GM12878 (cell line): Measurements from ENCODE around the gene VANGL2. TPM values are rescaled to one million over a fixed set of nuclear protein-coding genes. Genes with fewer than 3 reads are reported as not detected.

ENCODE experiments used
- ATAC-seq: fragments of 200-7000 bp; cut with Tn5 transposase; 3 replicates; pipeline ENCODE4 v1.9.1; 2020; ENCODE audit warnings: mild to moderate bottlenecking, moderate library complexity
- BruUV-seq: library from RNA; stranded (reverse); fragments of 400-500 nt; replicated peaks from 2 replicates; lab custom pipeline; 2021; lab: Mats Ljungman, UMichigan
- CTCF ChIA-PET: fragments of 300-600 bp; sonication (Branson Sonifier 250); formaldehyde crosslinking; extraction: SDS; loops from one replicate; lab custom pipeline; 2021; ENCODE audit warnings: inconsistent platforms; lab: Yijun Ruan, JAX
- POLR2A ChIA-PET: fragments of 350-600 bp; formaldehyde crosslinking; extraction: SDS; loops from one replicate; lab custom pipeline; 2021; ENCODE audit warnings: inconsistent platforms; lab: Charles Lee
- RAD21 ChIA-PET: fragments of 300-600 bp; sonication (Branson Sonifier 250); formaldehyde crosslinking; loops from one replicate; lab custom pipeline; 2023; ENCODE audit warnings: antibody characterized with exemption; ENCODE audit not compliant: unreplicated experiment; lab: Charles Lee
- SMC1A ChIA-PET: fragments of 300-600 bp; sonication (Branson Sonifier 250); formaldehyde crosslinking; loops from one replicate; lab custom pipeline; 2023; ENCODE audit not compliant: unreplicated experiment, uncharacterized antibody; lab: Charles Lee
- DNase-seq: peaks from one replicate; pipeline ENCODE4 v3.0.0-alpha.2; 2011; ENCODE audit warnings: low read depth, low spot score
- FAIRE-seq: peaks from 3 replicates; lab custom pipeline; 2011; peaks lifted over from hg19 to GRCh38; lab: Jason Lieb, UNC
- H2AFZ ChIP-seq: 2 replicates; pipeline ENCODE4 v1.6.0; 2011; ENCODE audit warnings: low read depth, low read length, control low read depth; ENCODE audit not compliant: control insufficient read depth
- H3K27ac ChIP-seq: 2 replicates; pipeline ENCODE4 v1.5.1; 2011; ENCODE audit warnings: control low read depth; ENCODE audit not compliant: control insufficient read depth, insufficient read depth
- H3K27me3 ChIP-seq, 2 experiments: replicated peaks in 1 of 2; 2 replicates each; pipeline versions ENCODE4 v1.6.0 to v1.6.1; 2011; ENCODE audit warnings: low read length in 1 of 2; ENCODE audit not compliant: control insufficient read depth in 2 of 2, insufficient read depth in 2 of 2
- H3K36me3 ChIP-seq, 2 experiments: 2 replicates each; pipeline ENCODE4 v1.5.1; 2011; ENCODE audit warnings: low read length in 1 of 2; ENCODE audit not compliant: control insufficient read depth in 2 of 2, insufficient read depth in 2 of 2
- H3K4me1 ChIP-seq: 2 replicates; pipeline ENCODE4 v1.6.1; 2011; ENCODE audit warnings: mild to moderate bottlenecking, low read length, moderate library complexity, mixed read lengths; ENCODE audit not compliant: control insufficient read depth, insufficient read depth
- H3K4me2 ChIP-seq: 2 replicates; pipeline ENCODE4 v1.6.0; 2011; ENCODE audit warnings: control low read depth; ENCODE audit not compliant: control insufficient read depth, insufficient read depth
- H3K4me3 ChIP-seq: fragments of 200-600 bp; sonication (generic); 2 replicates; pipeline ENCODE4 v1.5.1; 2016
- H3K79me2 ChIP-seq: 2 replicates; pipeline ENCODE4 v1.6.0; 2011; ENCODE audit warnings: low read length; ENCODE audit not compliant: control insufficient read depth, insufficient read depth
- H3K9ac ChIP-seq: 2 replicates; pipeline ENCODE4 v1.8.0; 2011; ENCODE audit warnings: low read length, control low read depth, mixed read lengths; ENCODE audit not compliant: control insufficient read depth, insufficient read depth
- H3K9me3 ChIP-seq: replicated peaks from 3 replicates; pipeline ENCODE4 v1.5.1; 2011; ENCODE audit warnings: mild to moderate bottlenecking, low read length; ENCODE audit not compliant: control insufficient read depth, insufficient read depth
- H4K20me1 ChIP-seq: 2 replicates; pipeline ENCODE4 v1.6.0; 2011; ENCODE audit not compliant: control insufficient read depth, insufficient read depth
- KAT2A ChIP-seq: conservative IDR thresholded peaks from 2 replicates; pipeline ENCODE4 v1.6.1; 2011; ENCODE audit warnings: low read depth, low read length; ENCODE audit not compliant: control insufficient read depth
- KDM1A ChIP-seq: fragments of 200-600 bp; sonication (generic); IDR thresholded peaks from 2 replicates; pipeline ENCODE4 v1.6.1; 2016; ENCODE audit warnings: borderline replicate concordance
- MTA2 ChIP-seq: fragments of 450-650 bp; IDR thresholded peaks from 2 replicates; pipeline ENCODE4 v1.6.1; 2016; ENCODE audit warnings: low read depth, mild to moderate bottlenecking, moderate library complexity
- NFYA ChIP-seq: IDR thresholded peaks from 2 replicates; pipeline ENCODE4 v1.6.1; 2011; ENCODE audit warnings: low read depth, mild to moderate bottlenecking, low read length, improper control_type of control experiment, borderline replicate concordance
- SIN3A ChIP-seq: IDR thresholded peaks from 2 replicates; pipeline ENCODE4 v1.6.1; 2012; ENCODE audit warnings: low read depth, low read length, improper control_type of control experiment
- SMARCA5 ChIP-seq: fragments of 450-650 bp; IDR thresholded peaks from 2 replicates; pipeline ENCODE4 v1.6.1; 2017; ENCODE audit warnings: mild to moderate bottlenecking
- SPI1 ChIP-seq: IDR thresholded peaks from 2 replicates; pipeline ENCODE4 v1.6.1; 2011; ENCODE audit warnings: low read depth, mild to moderate bottlenecking, low read length, moderate library complexity, borderline replicate concordance; ENCODE audit not compliant: insufficient read depth
- ZNF207 ChIP-seq: fragments of 450-650 bp; IDR thresholded peaks from 2 replicates; pipeline ENCODE4 v1.6.1; 2014; ENCODE audit warnings: antibody characterized with exemption, mild to moderate bottlenecking, borderline replicate concordance
- ZNF592 ChIP-seq: fragments of 450-650 bp; IDR thresholded peaks from 2 replicates; pipeline ENCODE4 v1.6.1; 2017; ENCODE audit warnings: mild to moderate bottlenecking, moderate library complexity
- WGBS: methylation state at CpG from one replicate; pipeline ENCODE4 v1.1.6; 2016; ENCODE audit warnings: low lambda C conversion rate; ENCODE audit not compliant: insufficient replicate concordance, insufficient coverage; ENCODE audit errors: missing lambda C conversion rate; 5-methylcytosine and 5-hydroxymethylcytosine counted together
- in situ Hi-C: fragments of 300-500 bp; cut with MboI; formaldehyde crosslinking; loops from 9 replicates; pipeline ENCODE4 v1.14.3; 2018; ENCODE audit warnings: mixed read lengths
- intact Hi-C: fragments of 100-400 bp; cut with micrococcal nuclease; formaldehyde crosslinking; loops from one replicate; pipeline ENCODE4 v1.14.2; 2022; ENCODE audit not compliant: unreplicated experiment
- polyA plus RNA-seq, 11 experiments: library from polyadenylated mRNA; depleted of rRNA in 4 of 11; unstranded in 6 of 11; stranded (reverse) in 5 of 11; fragments of >200 nt; fragmentation: Nextera tagmentation in 4 of 11; fragmentation: Illumina TruSeq in 1 of 11; extraction: Ambion mirVana in 4 of 11; extraction: Trizol in 1 of 11; gene quantifications; 1 replicate in 1 of 11; 2 replicates in 10 of 11; pipeline versions ENCODE4 v1.2.1 to v1.2.3, GENCODE V29; 2011 to 2016; ENCODE audit warnings: inconsistent platforms in 2 of 11, missing spikeins in 2 of 11, low read depth in 1 of 11
- total RNA-seq, 4 experiments: library from RNA; depleted of rRNA in 3 of 4; stranded (reverse); fragments of >200 nt in 3 of 4; fragmentation: Illumina TruSeq in 1 of 4; extraction: Trizol in 1 of 4; gene quantifications; 2 replicates each; pipeline versions ENCODE4 v1.2.1 to v1.2.3, GENCODE V29; 2013 to 2021

Gene VANGL2
- total and polyA plus RNA-seq, 10 of the 15 experiments (the other 5 are each of a cell fraction or from before 2014, with no cell fraction given), result 0.10 to 5.0 (median 0.27) TPM

GRCh38 chr1:160407839-160408801 is 7.8 kb downstream of the VANGL2 start:
- in situ Hi-C loops, result loop anchor here (25.0 kb wide), 1 partner anchor 554 kb away; the partner anchor contains the start of gene ITLN2
- Histone ChIP-seq H3K4me2 (no peak overlapping the region), H3K27me3 (no peaks in the 10 kb centered on the region; a peak in 1 of 4 replicates), H2AFZ (no peak overlapping the region), H3K79me2 (no peaks in the 10 kb centered on the region), H3K4me3 (no peak overlapping the region), H3K9me3 (no peaks in the 10 kb centered on the region), H3K36me3 (no peaks in the 10 kb centered on the region), H4K20me1 (no peaks in the 10 kb centered on the region), H3K9ac (no peak overlapping the region), H3K4me1 (no peaks in the 10 kb centered on the region), H3K27ac (no peak overlapping the region)
- intact Hi-C loops, result no loop called here
- RAD21 ChIA-PET, result no interaction called here
- POLR2A ChIA-PET, result no interaction called here
- FAIRE-seq (no peak), DNase-seq (no peak), ATAC-seq (no peak)
- WGBS, result 64% methylated on average over 12 of the region's 12 CpGs
- no TSS peak for BruUV-seq
- TF ChIP-seq SPI1 (no peak), SMARCA5 (no peak), NFYA (no peak), ZNF592 (no peak), ZNF207 (no peak), KDM1A (no peak), KAT2A (no peak), SIN3A (no peak), MTA2 (no peak)
- SMC1A ChIA-PET, result interaction anchor here (0.5 to 1.4 kb wide), 3 partner anchors 10 to 32 kb away, joined by 3 to 4 read pairs (median 3); no protein-coding TSS in a partner anchor
- CTCF ChIA-PET, result interaction anchor here (0.6 to 1.1 kb wide), 3 partner anchors 401 to 576 kb away, joined by 3 read pairs; no protein-coding TSS in a partner anchor
